NCI-H345 treated with DMSO at 0.1 percent for 48 hours (cell line): ENCODE data around the gene DNAH12.
"Not testable (repeated sequence)": the region's sequence is repeated elsewhere in the genome, so short reads cannot be mapped to it uniquely, and the experiment has no call there.

Source experiments
- DNase-seq: peaks from one replicate; lab custom pipeline; 2025; ENCODE audit not compliant: unreplicated experiment; lab: John Stamatoyannopoulos, UW

DNAH12 gene

DNA sequence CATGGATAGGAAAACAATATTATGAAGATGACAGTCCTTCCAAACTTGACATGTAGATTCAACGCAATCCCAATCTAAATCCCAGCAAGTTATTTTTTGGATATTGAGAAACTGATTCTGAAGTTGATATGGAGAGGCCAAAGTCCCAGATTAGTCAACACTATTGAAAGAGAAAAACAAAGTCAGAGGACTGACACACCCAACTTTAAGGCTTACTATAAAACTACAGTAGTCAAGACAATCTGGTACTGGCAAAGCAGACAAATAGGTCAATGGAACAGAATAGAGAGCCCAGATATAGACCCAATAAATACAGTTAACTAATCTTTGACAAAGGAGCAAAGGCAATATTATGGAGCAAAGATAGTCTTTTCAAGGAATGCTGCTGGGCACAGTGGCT is 132.4 kb downstream of the DNAH12 start:
- no peak for DNase-seq

DNA sequence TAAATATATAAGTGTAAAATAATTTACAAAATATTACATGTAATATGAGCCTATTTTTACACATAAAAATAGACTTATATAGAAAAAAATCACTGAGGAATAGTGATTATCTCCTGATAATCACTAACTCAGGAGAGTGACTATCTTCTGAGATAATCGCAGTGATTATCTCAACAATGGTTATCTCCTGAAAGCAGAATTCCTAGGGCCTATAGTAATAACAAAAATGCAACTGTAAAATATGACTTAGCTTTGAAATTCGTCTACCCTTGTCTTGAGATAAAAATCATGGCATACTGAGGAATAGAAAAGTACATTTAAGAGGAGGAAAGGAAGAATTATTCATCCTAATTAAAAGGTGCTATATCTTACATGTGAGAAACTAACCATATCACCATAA is 134.7 kb downstream of the DNAH12 start:
- DNase-seq = no peak

DNA sequence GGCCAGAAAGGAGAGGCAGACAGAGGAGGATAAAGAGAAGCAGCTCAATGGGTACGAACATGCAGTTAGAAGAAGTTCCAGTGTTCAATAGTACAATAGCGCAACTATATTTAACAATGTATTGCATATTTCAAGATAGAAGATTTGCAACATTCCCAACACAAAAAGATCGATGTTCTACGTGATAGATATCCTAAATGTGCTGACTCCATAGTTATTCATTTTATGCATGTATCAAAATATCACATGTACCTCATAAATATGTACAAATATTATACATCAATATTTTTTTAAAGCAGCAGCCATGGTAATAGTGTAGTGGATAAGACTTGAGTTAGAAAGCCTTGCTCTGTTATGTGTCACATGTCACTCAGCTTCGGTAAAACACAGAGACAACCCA is 141.5 kb downstream of the DNAH12 start:
- DNase-seq = no peak

GRCh38 chr3:57397175-57398026 is 146.7 kb downstream of the DNAH12 start:
- no peak for DNase-seq

DNA sequence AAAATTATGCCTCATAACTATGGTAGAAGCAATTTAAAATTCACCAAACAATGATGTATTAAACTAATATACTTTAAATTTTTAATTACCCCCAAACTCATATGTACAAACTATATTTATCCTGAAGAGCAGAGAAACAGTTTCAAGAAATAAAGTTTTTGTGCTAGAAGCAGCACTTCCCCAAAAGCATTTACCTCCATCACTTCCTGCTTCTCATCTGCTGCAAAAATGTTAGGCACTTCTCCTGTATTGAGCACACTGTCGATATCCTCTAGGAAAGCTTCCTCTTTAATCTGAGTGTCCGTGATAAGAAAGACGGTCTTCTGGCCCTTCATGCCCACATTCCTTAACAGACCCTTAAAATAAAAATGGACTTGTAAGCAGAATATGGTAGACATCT is 150.2 kb downstream of the DNAH12 start:
- no peak for DNase-seq

DNA sequence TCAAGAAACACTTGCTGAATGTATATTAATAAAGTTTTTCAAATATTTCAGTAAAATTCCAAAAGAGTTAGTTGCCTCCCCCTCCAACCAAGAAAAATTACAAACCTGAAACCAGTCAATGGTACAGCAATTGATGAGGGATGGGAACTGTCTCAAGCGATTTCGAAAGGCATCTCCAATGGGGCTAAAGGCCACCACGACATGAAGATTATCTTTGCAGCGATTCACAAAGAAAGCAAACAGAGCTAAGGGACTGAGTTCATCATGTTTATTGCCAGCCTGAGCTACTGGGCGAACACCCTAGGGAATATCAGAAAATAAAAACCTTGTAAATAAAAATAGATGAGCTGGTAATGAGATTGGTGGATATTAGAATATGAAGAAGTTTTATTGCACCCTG is 152.4 kb downstream of the DNAH12 start:
- no peak for DNase-seq

DNA sequence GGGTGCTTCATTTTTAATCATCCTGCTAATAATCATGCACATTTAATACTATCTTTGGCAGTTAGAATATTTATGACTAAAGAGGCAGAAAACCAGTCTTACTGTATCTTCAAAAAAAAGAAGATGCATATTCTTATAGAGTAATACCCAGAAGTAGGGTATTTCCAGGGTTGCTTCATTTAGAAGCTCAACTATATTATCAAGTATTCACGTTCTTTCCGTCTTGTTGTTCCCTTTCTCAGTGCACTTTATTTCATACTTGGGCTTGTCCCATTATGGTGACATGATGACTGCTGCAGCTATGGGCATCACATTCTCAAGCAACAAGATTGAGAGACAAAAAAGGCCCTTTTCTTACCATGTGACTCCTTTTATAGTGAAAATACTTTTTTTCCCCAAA is 154.9 kb downstream of the DNAH12 start:
- DNase-seq = no peak

GRCh38 chr3:57386307-57386706 is 157.8 kb downstream of the DNAH12 start:
- DNase-seq = no peak

DNA sequence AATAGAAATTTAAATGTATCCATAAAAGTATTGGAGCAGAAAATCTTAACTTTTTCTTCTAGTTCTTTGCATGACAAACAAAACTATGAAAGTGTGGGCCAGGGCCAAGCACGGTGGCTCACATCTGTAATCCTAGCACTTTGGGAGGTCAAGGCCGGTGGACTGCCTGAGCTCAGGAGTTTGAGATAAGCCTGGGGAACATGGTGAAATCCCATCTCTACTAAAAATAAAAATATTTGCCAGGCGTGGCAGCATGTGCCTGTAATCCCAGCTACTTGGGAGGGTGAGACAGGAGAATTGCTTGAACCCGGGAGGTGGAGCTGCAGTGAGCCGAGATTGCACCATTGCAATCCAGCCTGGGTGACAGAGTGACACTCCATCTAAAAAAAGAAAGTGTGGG is 158.6 kb downstream of the DNAH12 start:
- no peak for DNase-seq

DNA sequence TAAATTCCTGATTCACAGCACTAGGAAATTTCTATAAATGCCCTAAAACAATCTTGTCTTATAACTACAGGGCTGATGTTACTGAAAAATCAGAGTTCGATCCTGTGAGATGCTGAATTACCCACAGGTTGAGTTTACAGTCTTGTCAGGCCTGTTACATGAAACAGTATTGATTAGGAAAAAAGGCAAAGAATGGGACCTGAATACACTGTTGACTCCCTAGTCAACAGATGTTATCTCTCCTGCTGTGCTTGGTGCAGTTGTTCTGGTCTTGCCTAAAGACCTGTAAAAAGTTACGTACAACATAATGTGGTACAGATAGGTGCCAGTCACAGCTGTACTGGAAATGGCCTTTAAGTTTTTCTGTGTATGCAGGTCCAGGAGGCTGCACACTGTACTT is 160.3 kb downstream of the DNAH12 start:
- no peak for DNase-seq

GRCh38 chr3:57383406-57383805 is 160.7 kb downstream of the DNAH12 start:
- DNase-seq = no peak

DNA sequence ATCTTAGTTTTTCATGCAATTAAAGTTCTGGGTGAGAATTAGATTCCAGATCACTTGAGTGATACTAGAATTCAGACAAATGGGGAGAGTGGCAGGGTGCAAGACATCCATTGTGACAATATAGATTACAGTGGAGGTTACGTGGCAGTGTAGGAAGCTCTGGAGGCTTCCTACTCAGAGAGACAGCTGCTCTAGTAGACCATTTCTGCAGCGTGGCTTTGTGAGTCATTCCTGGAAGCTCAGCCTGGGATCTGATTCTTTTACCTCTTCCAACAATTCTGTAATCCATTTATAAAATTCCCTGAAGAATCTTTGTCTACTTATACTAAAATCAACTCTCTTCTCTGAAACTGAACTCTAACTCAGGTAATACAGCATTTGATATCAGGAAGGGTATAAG is 161.2 kb downstream of the DNAH12 start:
- DNase-seq = no peak

GRCh38 chr3:57370341-57370740 is 173.8 kb downstream of the DNAH12 start:
- no peak for DNase-seq

DNA sequence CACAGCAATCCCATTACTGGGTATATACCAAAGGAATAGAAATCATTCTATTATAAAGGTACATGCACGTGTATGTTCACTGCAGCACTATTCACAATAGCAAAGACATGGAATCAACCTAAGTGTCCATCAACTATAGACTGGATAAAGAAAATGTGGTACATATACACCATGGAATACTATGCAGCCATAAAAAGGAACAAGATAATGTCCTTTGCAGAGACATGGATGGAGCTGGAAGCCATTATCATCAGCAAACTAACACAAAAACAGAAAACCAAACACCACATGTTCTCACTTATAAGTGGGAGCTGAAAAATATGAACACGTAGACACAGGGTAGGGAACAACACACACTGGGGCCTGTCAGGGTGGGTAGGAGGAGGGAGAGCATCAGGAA is 179.1 kb downstream of the DNAH12 start:
- DNase-seq = not testable (repeated sequence)

GRCh38 chr3:57356275-57356674 is 187.9 kb downstream of the DNAH12 start:
- not testable (repeated sequence) for DNase-seq

DNA sequence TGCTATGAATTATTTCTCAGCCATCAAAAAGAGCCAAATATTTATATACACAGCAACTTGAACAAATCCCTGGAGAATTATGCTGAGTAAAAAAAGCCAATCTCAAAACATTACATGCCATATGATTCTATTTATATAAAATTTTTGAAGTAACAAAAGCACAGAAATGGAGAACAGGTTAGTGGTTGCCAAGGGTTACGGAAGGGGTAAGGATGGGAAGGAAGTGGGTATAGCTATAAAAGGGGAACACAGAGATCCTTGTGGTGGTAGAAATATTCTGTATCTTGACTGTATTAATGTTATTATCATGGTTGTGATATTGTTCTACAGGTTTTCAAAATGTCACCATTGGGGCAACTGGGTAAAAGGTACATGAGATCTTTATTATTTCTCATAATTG is 189.4 kb downstream of the DNAH12 start:
- DNase-seq = no peak

- DNase-seq = no peak
Measured at GRCh38 chr3:57350271-57350670, 193.9 kb downstream of the DNAH12 start.

- not testable (repeated sequence) for DNase-seq
Measured at GRCh38 chr3:57339071-57339642, 205.0 kb downstream of the DNAH12 start.

- DNase-seq = not testable (repeated sequence)
Measured at GRCh38 chr3:57338272-57339070, 205.7 kb downstream of the DNAH12 start.

DNA sequence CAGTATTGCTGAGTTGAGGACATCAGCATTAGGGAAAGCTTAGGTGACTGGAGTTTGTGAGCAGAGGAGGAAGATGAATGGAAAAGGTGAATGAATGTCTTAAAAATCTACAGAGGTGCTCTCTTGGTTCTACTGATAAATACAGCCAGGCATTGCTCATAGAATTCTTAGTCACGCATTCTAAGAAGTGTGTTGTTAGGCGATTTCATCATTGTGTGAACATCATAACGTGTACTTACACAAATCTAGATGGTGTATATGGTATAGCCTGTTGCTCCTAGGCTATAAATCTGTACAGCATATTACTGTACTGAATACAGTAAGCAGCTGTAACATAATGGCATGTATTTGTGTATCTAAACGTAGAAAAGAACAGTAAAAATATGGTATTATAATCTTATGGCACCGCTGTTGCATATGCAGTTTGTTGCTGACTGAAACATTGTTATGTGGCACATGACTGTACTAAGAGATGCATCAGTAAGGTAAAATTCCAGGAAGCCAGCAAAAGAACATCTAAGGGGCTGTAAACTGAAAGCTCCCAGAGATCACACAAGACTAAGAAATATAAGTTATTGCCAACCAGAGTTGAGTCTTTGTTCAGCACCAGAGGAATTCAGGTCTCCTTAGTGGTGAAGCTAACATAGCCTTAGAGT is 208.7 kb downstream of the DNAH12 start:
- DNase-seq = no peak

DNA sequence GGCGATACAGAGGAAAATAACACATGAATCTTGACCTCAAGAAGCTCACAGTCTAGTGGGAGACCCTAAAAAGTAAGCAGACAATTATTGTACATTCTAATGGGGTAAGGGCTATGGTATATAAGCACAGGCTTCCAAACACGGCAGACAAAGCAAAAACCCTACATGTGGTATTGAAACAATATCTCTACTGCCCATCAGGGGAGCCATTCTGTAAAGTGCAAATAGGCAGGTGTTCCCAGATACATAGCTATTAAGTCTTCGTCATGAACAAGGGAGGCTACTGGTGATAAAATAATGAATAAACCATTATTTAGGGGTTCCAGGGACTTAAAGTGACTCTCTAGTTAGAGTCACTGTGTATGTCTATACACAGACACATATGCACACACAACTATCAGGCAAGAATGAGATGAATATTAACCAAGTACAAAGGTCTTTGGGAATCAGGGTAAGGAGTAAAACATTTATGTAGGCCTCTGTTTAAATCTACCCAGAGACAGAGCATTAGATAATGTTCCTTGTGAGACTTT is 213.0 kb downstream of the DNAH12 start:
- DNase-seq = peak; percentile 12
